Stimulated activated CD4-positive, alpha-beta T cell treated with anti-CD3 and anti-CD28 coated beads, Interleukin-15, amount 100 ng/mL, for 1 hour (primary cell): ENCODE data around the gene CHMP6.

Experiments used
- DNase-seq, 2 donors: peaks; one replicate each; pipeline ENCODE4 v3.0.0-alpha.2; 2020; ENCODE audit warnings: low read depth in 1 of 2, low spot score in 1 of 2

The CHMP6 gene

GRCh38 chr17:80970762-80971703 lies 20.6 kb upstream of the CHMP6 start:
- no peak for DNase-seq

- DNase-seq: no peak
Observed at GRCh38 chr17:80971704-80972304, 19.8 kb upstream of the CHMP6 start.

- no peak for DNase-seq
Observed at GRCh38 chr17:80976701-80977100, 14.9 kb upstream of the CHMP6 start.

- DNase-seq: no peak
Observed at GRCh38 chr17:80977172-80977571, 14.5 kb upstream of the CHMP6 start.

GRCh38 chr17:80978499-80979497 lies 12.8 kb upstream of the CHMP6 start:
- no peak for DNase-seq

- DNase-seq: no peak
Observed at GRCh38 chr17:80979547-80980378, 11.9 kb upstream of the CHMP6 start.

- peak in 1 of 2 donors; percentile 34 for DNase-seq
Observed at GRCh38 chr17:80980397-80981061, 11.1 kb upstream of the CHMP6 start.

GRCh38 chr17:80981062-80981902 lies 10.4 kb upstream of the CHMP6 start:
- peak in 1 of 2 donors; percentile 42 for DNase-seq

- DNase-seq: no peak
Observed at GRCh38 chr17:80981929-80982425, 9.7 kb upstream of the CHMP6 start.

GRCh38 chr17:80982426-80982974 lies 9.1 kb upstream of the CHMP6 start:
- no peak for DNase-seq

GRCh38 chr17:80983545-80983944 lies 8.1 kb upstream of the CHMP6 start:
- DNase-seq: no peak

- DNase-seq: no peak
Observed at GRCh38 chr17:80984749-80985148, 6.9 kb upstream of the CHMP6 start.

- no peak for DNase-seq
Observed at GRCh38 chr17:80986046-80986445, 5.6 kb upstream of the CHMP6 start.

- DNase-seq: no peak
Observed at GRCh38 chr17:80986816-80987475, 4.7 kb upstream of the CHMP6 start.

- no peak for DNase-seq
Observed at GRCh38 chr17:80987941-80988461, 3.6 kb upstream of the CHMP6 start.

GRCh38 chr17:80989586-80989913 lies 2.1 kb upstream of the CHMP6 start:
- DNase-seq: no peak

GRCh38 chr17:80990921-80991644 lies 558 bp upstream of the CHMP6 start:
- no peak for DNase-seq
